DMS 273 treated with DMSO at 0.1 percent for 48 hours (cell line): Measurements from ENCODE around the gene KLHL3.

Experiments
- DNase-seq: peaks from one replicate; lab custom pipeline; 2025; lab: John Stamatoyannopoulos, UW

KLHL3 gene

DNA sequence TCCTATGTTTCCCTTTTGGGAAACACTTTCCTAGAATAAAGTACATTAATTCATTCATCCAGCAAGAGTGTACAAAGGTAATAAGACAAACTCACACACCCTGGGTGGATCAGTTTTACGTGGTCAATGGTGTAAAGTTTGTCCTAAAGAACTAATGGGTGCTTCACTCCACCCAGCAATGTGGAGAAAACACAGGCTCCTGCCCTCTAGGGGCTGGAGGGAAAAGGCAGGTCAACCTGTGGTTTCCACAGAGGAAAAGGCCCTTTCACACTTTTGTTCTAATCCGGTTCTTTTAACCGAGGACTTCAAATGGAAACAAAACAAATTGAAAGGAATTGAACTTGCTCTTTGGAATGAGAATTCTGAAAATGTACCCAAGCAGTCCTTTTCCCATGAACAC, 155.9 kb downstream of the KLHL3 start:
- DNase-seq, result no peak

DNA sequence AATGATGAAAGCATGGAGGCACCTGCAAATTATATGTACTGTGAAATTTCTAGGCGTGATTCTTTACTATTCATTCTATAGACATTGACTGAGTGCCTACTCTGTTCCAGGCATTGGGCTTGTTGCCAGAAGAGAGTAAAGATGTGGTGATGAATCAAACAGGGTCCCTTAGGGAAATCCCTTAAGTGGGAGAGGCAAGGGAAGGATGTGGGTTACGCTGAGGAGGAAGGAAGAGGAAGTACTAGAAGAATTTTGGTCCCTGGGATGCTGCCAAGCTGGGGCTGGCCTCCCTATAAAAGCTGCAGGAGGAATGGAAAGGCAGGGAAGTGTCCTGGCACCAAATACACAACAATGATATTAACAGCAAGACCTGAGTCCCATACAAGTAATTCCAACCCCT, 160.0 kb downstream of the KLHL3 start:
- DNase-seq, result no peak

DNA sequence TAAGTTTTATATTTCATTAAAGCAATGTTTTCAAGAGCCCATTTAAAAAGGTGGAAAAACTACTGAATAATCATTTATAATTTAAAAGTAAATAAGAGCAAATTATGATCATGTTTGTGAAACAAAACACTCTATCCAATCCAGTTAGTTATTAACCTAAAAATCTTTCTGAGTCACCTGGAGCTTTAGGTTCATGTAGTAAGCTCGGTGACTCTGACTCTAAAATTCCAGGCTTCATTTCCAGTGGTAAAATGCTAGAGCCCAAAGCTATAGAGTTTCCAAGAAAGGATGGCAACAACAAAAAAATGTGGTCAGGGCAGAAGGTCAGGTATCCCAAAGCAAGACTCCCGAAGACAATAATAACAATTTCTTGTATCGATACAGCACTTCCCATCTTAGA, 160.7 kb downstream of the KLHL3 start:
- DNase-seq, result no peak

- no peak for DNase-seq
Observed at GRCh38 chr5:137573376-137573775, 162.5 kb downstream of the KLHL3 start.

GRCh38 chr5:137572042-137572695, 163.7 kb downstream of the KLHL3 start:
- no peak for DNase-seq

DNA sequence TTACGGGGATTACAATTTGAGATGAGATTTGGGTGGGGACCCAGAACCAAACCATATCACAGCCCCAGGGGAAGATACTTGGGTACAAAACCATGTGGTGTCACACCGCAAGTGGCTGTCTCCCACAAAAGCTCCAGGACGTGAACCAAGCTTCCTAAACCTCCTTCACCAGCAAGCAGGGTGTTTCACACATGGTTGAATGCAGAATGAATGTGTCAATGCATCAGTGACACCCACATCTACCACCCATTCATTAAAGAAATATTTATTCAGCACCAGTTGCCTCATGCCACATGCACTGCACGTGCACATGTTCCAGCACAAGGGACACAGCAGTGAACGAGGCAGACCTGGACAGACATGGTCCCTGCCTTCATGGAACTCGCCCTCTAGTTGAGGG, 165.8 kb downstream of the KLHL3 start:
- DNase-seq, result no peak
